Measurements from ENCODE around the gene MSH3.
"Not testable (repeated sequence)": the region's sequence is repeated elsewhere in the genome, so short reads cannot be mapped to it uniquely, and the experiment has no call there.

Gene MSH3

GRCh38 chr5:80822640-80823039 is 168.2 kb downstream of the MSH3 start:
- Histone ChIP-seq H3K27me3 (ENCODE audit: insufficient read depth, low read length, poor library complexity, severe bottlenecking) (no peaks in the 10 kb centered on the region), H3K4me1 (ENCODE audit: insufficient read depth, low read length, poor library complexity, severe bottlenecking) (peaks cover 5% of the 10 kb centered on the region), H3K9ac (ENCODE audit: low read depth, low read length, poor library complexity, severe bottlenecking) (no peak overlapping the region), H3K79me2 (ENCODE audit: insufficient read depth, low read length) (no peaks in the 10 kb centered on the region), H3K9me2 (replicated peaks; ENCODE audit: low read depth, low read length) (no peaks in the 10 kb centered on the region), H2AFZ (ENCODE audit: low read length) (no peak overlapping the region), H3K4me3 (ENCODE audit: low read length, poor library complexity, severe bottlenecking) (no peak overlapping the region), H3K9me3 (ENCODE audit: insufficient read depth, low read depth, low read length) (no peaks in the 10 kb centered on the region; the same call in 1 of the 2 replicates), H4K20me1 (ENCODE audit: insufficient read depth, low read length, poor library complexity, severe bottlenecking) (no peaks in the 10 kb centered on the region), H3F3A (ENCODE audit: low read depth) (no peaks in the 10 kb centered on the region), H3K4me2 (ENCODE audit: low read depth, low read length, poor library complexity, severe bottlenecking) (no peak overlapping the region), H3K36me3 (ENCODE audit: insufficient read depth, low read length) (peaks cover 50% of the 10 kb centered on the region)
- TF ChIP-seq CTCF (conservative IDR thresholded peaks at IDR 0.05; ENCODE audit: low read length) = no peak
- no peak for TF ChIP-seq EZH2phosphoT487 (IDR thresholded peaks at IDR 0.05; ENCODE audit: borderline replicate concordance)

GRCh38 chr5:80824159-80824558 is 169.7 kb downstream of the MSH3 start:
- peaks cover 11% of the 10 kb centered on the region; the same call in 1 of the 2 replicates for H3K9me3 ChIP-seq (ENCODE audit: insufficient read depth, low read depth, low read length)
- H3K27me3 ChIP-seq (ENCODE audit: insufficient read depth, low read length, poor library complexity, severe bottlenecking); H3K9me2 ChIP-seq (replicated peaks; ENCODE audit: low read depth, low read length); H3K79me2 ChIP-seq (ENCODE audit: insufficient read depth, low read length); H2AFZ ChIP-seq (ENCODE audit: low read length); H3K4me3 ChIP-seq (ENCODE audit: low read length, poor library complexity, severe bottlenecking); H3F3A ChIP-seq (ENCODE audit: low read depth); H3K4me2 ChIP-seq (ENCODE audit: low read depth, low read length, poor library complexity, severe bottlenecking); H4K20me1 ChIP-seq (ENCODE audit: insufficient read depth, low read length, poor library complexity, severe bottlenecking); H3K9ac ChIP-seq (ENCODE audit: low read depth, low read length, poor library complexity, severe bottlenecking); H3K4me1 ChIP-seq (ENCODE audit: insufficient read depth, low read length, poor library complexity, severe bottlenecking): not testable (repeated sequence)
- H3K36me3 ChIP-seq (ENCODE audit: insufficient read depth, low read length) = peaks cover 58% of the 10 kb centered on the region

- H3K79me2 ChIP-seq (ENCODE audit: insufficient read depth, low read length) = no peaks in the 10 kb centered on the region
- H3K9me3 ChIP-seq (ENCODE audit: insufficient read depth, low read depth, low read length) = peaks cover 16% of the 10 kb centered on the region; the same call in 1 of the 2 replicates
- peaks cover 60% of the 10 kb centered on the region for H3K36me3 ChIP-seq (ENCODE audit: insufficient read depth, low read length)
- H3K4me3 ChIP-seq (ENCODE audit: low read length, poor library complexity, severe bottlenecking) = no peak overlapping the region
- no peak overlapping the region for H3K9ac ChIP-seq (ENCODE audit: low read depth, low read length, poor library complexity, severe bottlenecking)
- peak overlapping the region; percentile 23 for H3K4me2 ChIP-seq (ENCODE audit: low read depth, low read length, poor library complexity, severe bottlenecking)
- H3K27me3 ChIP-seq (ENCODE audit: insufficient read depth, low read length, poor library complexity, severe bottlenecking) = no peaks in the 10 kb centered on the region
- no peak overlapping the region for H2AFZ ChIP-seq (ENCODE audit: low read length)
- H3K9me2 ChIP-seq (replicated peaks; ENCODE audit: low read depth, low read length) = no peaks in the 10 kb centered on the region
- H3K4me1 ChIP-seq (ENCODE audit: insufficient read depth, low read length, poor library complexity, severe bottlenecking) = peaks cover 5% of the 10 kb centered on the region
- H4K20me1 ChIP-seq (ENCODE audit: insufficient read depth, low read length, poor library complexity, severe bottlenecking) = no peaks in the 10 kb centered on the region
- H3F3A ChIP-seq (ENCODE audit: low read depth) = no peaks in the 10 kb centered on the region
- TF ChIP-seq EZH2phosphoT487 (IDR thresholded peaks at IDR 0.05; ENCODE audit: borderline replicate concordance) (no peak), CTCF (conservative IDR thresholded peaks at IDR 0.05; ENCODE audit: low read length) (no peak)
These were observed 171.5 kb downstream of the MSH3 start for GRCh38 chr5:80825786-80826460.

- H3K9me2 ChIP-seq (replicated peaks; ENCODE audit: low read depth, low read length) = no peaks in the 10 kb centered on the region
- TF ChIP-seq EZH2phosphoT487 (IDR thresholded peaks at IDR 0.05; ENCODE audit: borderline replicate concordance) (no peak), CTCF (conservative IDR thresholded peaks at IDR 0.05; ENCODE audit: low read length) (no peak)
These were observed 180.3 kb downstream of the MSH3 start for GRCh38 chr5:80834710-80835109.

More at GRCh38 chr5:80834710-80835109, 180.3 kb downstream of the MSH3 start:
- H3K9ac ChIP-seq (ENCODE audit: low read depth, low read length, poor library complexity, severe bottlenecking) = no peak overlapping the region
- H3K79me2 ChIP-seq (ENCODE audit: insufficient read depth, low read length) = no peaks in the 10 kb centered on the region
- H4K20me1 ChIP-seq (ENCODE audit: insufficient read depth, low read length, poor library complexity, severe bottlenecking) = no peaks in the 10 kb centered on the region
- no peak overlapping the region for H3K4me3 ChIP-seq (ENCODE audit: low read length, poor library complexity, severe bottlenecking)
- no peaks in the 10 kb centered on the region for H3K27me3 ChIP-seq (ENCODE audit: insufficient read depth, low read length, poor library complexity, severe bottlenecking)
- H2AFZ ChIP-seq (ENCODE audit: low read length) = no peak overlapping the region
- H3K4me1 ChIP-seq (ENCODE audit: insufficient read depth, low read length, poor library complexity, severe bottlenecking) = peaks cover 3% of the 10 kb centered on the region
- H3F3A ChIP-seq (ENCODE audit: low read depth) = no peaks in the 10 kb centered on the region
- H3K9me3 ChIP-seq (ENCODE audit: insufficient read depth, low read depth, low read length) = peaks cover 3% of the 10 kb centered on the region; the same call in 1 of the 2 replicates
- H3K4me2 ChIP-seq (ENCODE audit: low read depth, low read length, poor library complexity, severe bottlenecking) = no peak overlapping the region
- H3K36me3 ChIP-seq (ENCODE audit: insufficient read depth, low read length) = peaks cover 27% of the 10 kb centered on the region; the same call in 1 of the 2 replicates

All from Loucy (cell line).